Heart left ventricle (tissue), 13 donors: ENCODE results near the gene KRT77.

Experiments used
- POLR2A ChIP-seq, 2 donors: fragments of 450-650 bp; IDR thresholded peaks; one replicate each; pipeline ENCODE4 v1.6.1; 2017; ENCODE audit warnings: antibody characterized with exemption in 2 of 2, mild to moderate bottlenecking in 2 of 2, moderate library complexity in 2 of 2
- TF ChIP-seq, protein P1 (sequence below), 12 donors: fragments of 200-600 bp; sonication (generic) in 4 of 12; IDR thresholded peaks; one replicate each; pipeline versions ENCODE4 v1.5.0 to v1.8.0; 2018 to 2022; ENCODE audit warnings: antibody characterized with exemption in 12 of 12, mild to moderate bottlenecking in 5 of 12
- donor health status: ischemic (EF 13 %, LVEDD 7.1; RV severe dilation, severe dysfunction).
- donor health status: DM: no; HTN: yes; CAD: no.
- donor health status: DM: no; HTN: no; CAD: no.
- donor health status: ischemic (EF 25% LVEDD 6.9; RV normal size, moderate dysfunction).
- donor health status: ischemic (EF 25% LVEDD 5.7; RV mildly dilated, moderate dysfunction).
- donor health status: ischemic (EF 35%, LVEDD 5.7; RV mildly dilated, moderate dysfunction).
- donor health status: nonischemic (EF 11% LVEDD 7.7; RV severe dilation, severe dysfunction).
- donor health status: DM: yes; HTN: yes; CAD: no.
- donor health status: PGD.
- donor health status: ischemic (EF 29% LVEDD 5.4; RV normal size, mild dysfunction).
- donor health status: nonischemic (EF 23%, LVEDD 6.1; RV moderate dilation, normal function).

DNA sequence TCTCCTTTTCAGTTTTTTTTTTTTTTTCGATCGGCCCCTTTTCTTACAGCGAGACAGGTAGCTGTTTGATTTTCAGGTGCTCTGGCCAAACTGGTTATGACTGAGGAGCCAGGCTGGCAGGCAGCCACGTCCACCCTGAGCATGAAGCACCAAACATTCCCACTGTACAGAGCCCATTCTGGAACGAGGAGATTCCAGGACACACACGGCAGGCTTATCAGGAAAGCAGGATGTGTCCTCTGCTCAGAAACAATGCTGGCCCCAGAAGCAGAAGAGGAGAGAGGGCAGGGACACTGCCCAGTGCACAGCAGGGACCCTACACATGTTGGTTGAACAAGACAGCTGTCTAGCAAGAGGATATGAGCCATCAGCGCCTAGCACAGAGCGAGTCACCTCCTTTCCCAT lies 47.6 kb downstream of the KRT77 start:
- TF ChIP-seq, protein P1, sequence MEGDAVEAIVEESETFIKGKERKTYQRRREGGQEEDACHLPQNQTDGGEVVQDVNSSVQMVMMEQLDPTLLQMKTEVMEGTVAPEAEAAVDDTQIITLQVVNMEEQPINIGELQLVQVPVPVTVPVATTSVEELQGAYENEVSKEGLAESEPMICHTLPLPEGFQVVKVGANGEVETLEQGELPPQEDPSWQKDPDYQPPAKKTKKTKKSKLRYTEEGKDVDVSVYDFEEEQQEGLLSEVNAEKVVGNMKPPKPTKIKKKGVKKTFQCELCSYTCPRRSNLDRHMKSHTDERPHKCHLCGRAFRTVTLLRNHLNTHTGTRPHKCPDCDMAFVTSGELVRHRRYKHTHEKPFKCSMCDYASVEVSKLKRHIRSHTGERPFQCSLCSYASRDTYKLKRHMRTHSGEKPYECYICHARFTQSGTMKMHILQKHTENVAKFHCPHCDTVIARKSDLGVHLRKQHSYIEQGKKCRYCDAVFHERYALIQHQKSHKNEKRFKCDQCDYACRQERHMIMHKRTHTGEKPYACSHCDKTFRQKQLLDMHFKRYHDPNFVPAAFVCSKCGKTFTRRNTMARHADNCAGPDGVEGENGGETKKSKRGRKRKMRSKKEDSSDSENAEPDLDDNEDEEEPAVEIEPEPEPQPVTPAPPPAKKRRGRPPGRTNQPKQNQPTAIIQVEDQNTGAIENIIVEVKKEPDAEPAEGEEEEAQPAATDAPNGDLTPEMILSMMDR (IDR thresholded peaks at IDR 0.05) = no peak
- no peak for TF ChIP-seq POLR2A (IDR thresholded peaks at IDR 0.05)
